Osteoblast (primary cell): Measurements from ENCODE around the gene TBC1D8. TPM values are rescaled to one million over a fixed set of nuclear protein-coding genes. Genes with fewer than 3 reads are reported as not detected.

Source experiments
- DNase-seq: peaks from one replicate; pipeline ENCODE4 v3.0.0; 2011; ENCODE audit warnings: low spot score, mixed read lengths; ENCODE audit not compliant: insufficient read length; ENCODE audit errors: missing footprints
- H2AFZ ChIP-seq: 2 replicates; pipeline ENCODE4 v1.6.0; 2011; ENCODE audit warnings: mild to moderate bottlenecking, low read length
- H3K27ac ChIP-seq: 2 replicates; pipeline ENCODE4 v1.5.1; 2011; ENCODE audit warnings: mild to moderate bottlenecking, low read depth, low read length, moderate library complexity
- H3K27me3 ChIP-seq: 2 replicates; pipeline ENCODE4 v1.6.0; 2012; ENCODE audit warnings: mild to moderate bottlenecking, control low read depth, inconsistent platforms, low read length, moderate library complexity; ENCODE audit not compliant: insufficient read depth
- H3K36me3 ChIP-seq: 2 replicates; pipeline ENCODE4 v1.5.1; 2011; ENCODE audit warnings: mild to moderate bottlenecking, low read length, control low read depth, moderate library complexity; ENCODE audit not compliant: insufficient read depth
- H3K4me1 ChIP-seq: 2 replicates; pipeline ENCODE4 v1.5.1; 2011; ENCODE audit warnings: mild to moderate bottlenecking, low read length, control low read depth, moderate library complexity; ENCODE audit not compliant: insufficient read depth
- H3K4me2 ChIP-seq: 2 replicates; pipeline ENCODE4 v1.6.0; 2011; ENCODE audit warnings: mild to moderate bottlenecking, low read length; ENCODE audit not compliant: insufficient read depth
- H3K4me3 ChIP-seq: fragments of 200-600 bp; sonication (generic); 3 replicates; pipeline ENCODE4 v1.5.1; 2012; ENCODE audit warnings: mild to moderate bottlenecking, low read length, inconsistent platforms; ENCODE audit not compliant: insufficient read depth
- H3K79me2 ChIP-seq: 2 replicates; pipeline ENCODE4 v1.6.0; 2012; ENCODE audit warnings: mild to moderate bottlenecking, low read length, control low read depth, inconsistent platforms; ENCODE audit not compliant: insufficient read depth
- H3K9me3 ChIP-seq: 2 replicates; pipeline ENCODE4 v1.5.1; 2011; ENCODE audit warnings: low read depth, low read length, control low read depth
- H4K20me1 ChIP-seq: 2 replicates; pipeline ENCODE4 v1.6.0; 2012; ENCODE audit warnings: mild to moderate bottlenecking, low read length, control low read depth; ENCODE audit not compliant: insufficient read depth
- CTCF ChIP-seq: IDR thresholded peaks from 2 replicates; pipeline ENCODE4 v1.5.1; 2011; ENCODE audit warnings: mild to moderate bottlenecking, low read depth, low read length, moderate library complexity; ENCODE audit errors: extremely low read depth
- total RNA-seq: library from RNA; depleted of rRNA; stranded (reverse); fragments of >200 nt; gene quantifications from 2 replicates; pipeline ENCODE4 v1.2.3, GENCODE V29; 2012

Gene TBC1D8
- total RNA-seq, 1 donor = 13.4 TPM

- H3K4me3 ChIP-seq = no peak overlapping the region
- no peak overlapping the region for H3K4me2 ChIP-seq
- H4K20me1 ChIP-seq = no peaks in the 10 kb centered on the region
- no peak for TF ChIP-seq CTCF
- H3K9me3 ChIP-seq = no peaks in the 10 kb centered on the region
- H2AFZ ChIP-seq = no peak overlapping the region
- H3K4me1 ChIP-seq = no peaks in the 10 kb centered on the region
- no peaks in the 10 kb centered on the region for H3K36me3 ChIP-seq
- H3K27ac ChIP-seq = no peak overlapping the region
- DNase-seq = no peak
- H3K27me3 ChIP-seq = no peaks in the 10 kb centered on the region
- H3K79me2 ChIP-seq = no peaks in the 10 kb centered on the region
Measured at GRCh38 chr2:100993294-100993693, 157.9 kb downstream of the TBC1D8 start.

GRCh38 chr2:100992262-100992661 lies 158.9 kb downstream of the TBC1D8 start:
- no peaks in the 10 kb centered on the region for H3K4me1 ChIP-seq
- no peaks in the 10 kb centered on the region for H3K9me3 ChIP-seq
- no peak overlapping the region for H3K4me3 ChIP-seq
- no peak overlapping the region for H3K27ac ChIP-seq
- no peak for DNase-seq
- no peaks in the 10 kb centered on the region for H4K20me1 ChIP-seq
- H3K36me3 ChIP-seq = no peaks in the 10 kb centered on the region
- no peak overlapping the region for H2AFZ ChIP-seq
- no peaks in the 10 kb centered on the region for H3K79me2 ChIP-seq
- TF ChIP-seq CTCF = no peak
- H3K4me2 ChIP-seq = no peak overlapping the region
- no peaks in the 10 kb centered on the region for H3K27me3 ChIP-seq

GRCh38 chr2:100991404-100991773 lies 159.8 kb downstream of the TBC1D8 start:
- TF ChIP-seq CTCF = no peak
- no peaks in the 10 kb centered on the region for H3K79me2 ChIP-seq
- H3K27me3 ChIP-seq = no peaks in the 10 kb centered on the region
- H3K27ac ChIP-seq = no peak overlapping the region
- H3K36me3 ChIP-seq = no peaks in the 10 kb centered on the region
- no peaks in the 10 kb centered on the region for H3K9me3 ChIP-seq
- no peaks in the 10 kb centered on the region for H4K20me1 ChIP-seq
- no peak overlapping the region for H3K4me2 ChIP-seq
- H3K4me1 ChIP-seq = no peaks in the 10 kb centered on the region
- H3K4me3 ChIP-seq = no peak overlapping the region
- DNase-seq = peak; percentile 55
- H2AFZ ChIP-seq = no peak overlapping the region

GRCh38 chr2:100990650-100991403 lies 160.4 kb downstream of the TBC1D8 start:
- H3K27ac ChIP-seq = no peak overlapping the region
- no peaks in the 10 kb centered on the region for H4K20me1 ChIP-seq
- no peak overlapping the region for H3K4me3 ChIP-seq
- H3K4me2 ChIP-seq = no peak overlapping the region
- no peak overlapping the region for H2AFZ ChIP-seq
- H3K27me3 ChIP-seq = no peaks in the 10 kb centered on the region
- no peaks in the 10 kb centered on the region for H3K79me2 ChIP-seq
- no peak for DNase-seq
- H3K4me1 ChIP-seq = no peaks in the 10 kb centered on the region
- H3K36me3 ChIP-seq = no peaks in the 10 kb centered on the region
- H3K9me3 ChIP-seq = no peaks in the 10 kb centered on the region
- no peak for TF ChIP-seq CTCF
